ENCODE data around the gene PIAS4. TPM values are rescaled to one million over a fixed set of nuclear protein-coding genes. Genes with fewer than 3 reads are reported as not detected.

The PIAS4 gene
- total and polyA plus RNA-seq, 9 donors: 14.7 to 26.2 (median 23.6) TPM

- 28% methylated on average over 12 of the region's 19 CpGs for whole genome bisulfite sequencing (ENCODE audit: insufficient coverage)
- Histone ChIP-seq H3K4me1 (ENCODE audit: control insufficient read depth, insufficient read depth, low read length) (peaks cover 64% of the 10 kb centered on the region), H3K9me3 (replicated peaks; ENCODE audit: control insufficient read depth, low read depth, low read length) (no peaks in the 10 kb centered on the region), H3K27me3 (ENCODE audit: control insufficient read depth, insufficient read depth, low read length) (no peaks in the 10 kb centered on the region), H3K4me3 (ENCODE audit: low read length) (no peak overlapping the region), H3K36me3 (ENCODE audit: control insufficient read depth, insufficient read depth, low read length) (peaks cover 32% of the 10 kb centered on the region), H3K27ac (ENCODE audit: low read length) (peak overlapping the region; percentile 79)
- DNase-seq: no peak
Measured at GRCh38 chr19:4059453-4059871, 51.9 kb downstream of the PIAS4 start.

- H3K36me3 ChIP-seq (ENCODE audit: control insufficient read depth, insufficient read depth, low read length): peaks cover 31% of the 10 kb centered on the region
- WGBS (ENCODE audit: insufficient coverage): 71% methylated on average over 36 of the region's 42 CpGs
- no peaks in the 10 kb centered on the region for H3K9me3 ChIP-seq (replicated peaks; ENCODE audit: control insufficient read depth, low read depth, low read length)
- H3K27me3 ChIP-seq (ENCODE audit: control insufficient read depth, insufficient read depth, low read length): no peaks in the 10 kb centered on the region
- H3K4me1 ChIP-seq (ENCODE audit: control insufficient read depth, insufficient read depth, low read length): peaks cover 67% of the 10 kb centered on the region
- no peak for DNase-seq
- no peak overlapping the region for H3K4me3 ChIP-seq (ENCODE audit: low read length)
- peak overlapping the region; percentile 77 for H3K27ac ChIP-seq (ENCODE audit: low read length)
Measured at GRCh38 chr19:4059891-4060620, 52.5 kb downstream of the PIAS4 start.

- H3K4me1 ChIP-seq (ENCODE audit: control insufficient read depth, insufficient read depth, low read length): peaks cover 67% of the 10 kb centered on the region
- H3K4me3 ChIP-seq (ENCODE audit: low read length): no peak overlapping the region
- H3K36me3 ChIP-seq (ENCODE audit: control insufficient read depth, insufficient read depth, low read length): peaks cover 27% of the 10 kb centered on the region
- H3K27ac ChIP-seq (ENCODE audit: low read length): no peak overlapping the region
- H3K9me3 ChIP-seq (replicated peaks; ENCODE audit: control insufficient read depth, low read depth, low read length): no peaks in the 10 kb centered on the region
- no peak for DNase-seq
- H3K27me3 ChIP-seq (ENCODE audit: control insufficient read depth, insufficient read depth, low read length): no peaks in the 10 kb centered on the region
- 85% methylated on average over 8 of the region's 16 CpGs for WGBS (ENCODE audit: insufficient coverage)
Measured at GRCh38 chr19:4060621-4061177, 53.2 kb downstream of the PIAS4 start.

- H3K4me1 ChIP-seq (ENCODE audit: control insufficient read depth, insufficient read depth, low read length): peaks cover 67% of the 10 kb centered on the region
- peaks cover 21% of the 10 kb centered on the region for H3K36me3 ChIP-seq (ENCODE audit: control insufficient read depth, insufficient read depth, low read length)
- no peak overlapping the region for H3K27ac ChIP-seq (ENCODE audit: low read length)
- H3K9me3 ChIP-seq (replicated peaks; ENCODE audit: control insufficient read depth, low read depth, low read length): no peaks in the 10 kb centered on the region
- 30% methylated on average over 21 of the region's 23 CpGs for WGBS (ENCODE audit: insufficient coverage)
- no peak overlapping the region for H3K4me3 ChIP-seq (ENCODE audit: low read length)
- H3K27me3 ChIP-seq (ENCODE audit: control insufficient read depth, insufficient read depth, low read length): no peaks in the 10 kb centered on the region
- no peak for DNase-seq
Measured at GRCh38 chr19:4061178-4061682, 53.7 kb downstream of the PIAS4 start.

GRCh38 chr19:4061683-4062418 is 54.3 kb downstream of the PIAS4 start:
- no peaks in the 10 kb centered on the region for H3K9me3 ChIP-seq (replicated peaks; ENCODE audit: control insufficient read depth, low read depth, low read length)
- H3K27me3 ChIP-seq (ENCODE audit: control insufficient read depth, insufficient read depth, low read length): no peaks in the 10 kb centered on the region
- H3K4me1 ChIP-seq (ENCODE audit: control insufficient read depth, insufficient read depth, low read length): peaks cover 67% of the 10 kb centered on the region
- 60% methylated on average over 23 of the region's 29 CpGs for WGBS (ENCODE audit: insufficient coverage)
- no peak for DNase-seq
- H3K4me3 ChIP-seq (ENCODE audit: low read length): no peak overlapping the region
- no peak overlapping the region for H3K27ac ChIP-seq (ENCODE audit: low read length)
- H3K36me3 ChIP-seq (ENCODE audit: control insufficient read depth, insufficient read depth, low read length): peaks cover 21% of the 10 kb centered on the region

- Histone ChIP-seq H3K9me3 (replicated peaks; ENCODE audit: control insufficient read depth, low read depth, low read length) (no peaks in the 10 kb centered on the region), H3K4me3 (ENCODE audit: low read length) (no peak overlapping the region), H3K4me1 (ENCODE audit: control insufficient read depth, insufficient read depth, low read length) (peaks cover 68% of the 10 kb centered on the region), H3K27ac (ENCODE audit: low read length) (peak overlapping the region; percentile 20), H3K27me3 (ENCODE audit: control insufficient read depth, insufficient read depth, low read length) (no peaks in the 10 kb centered on the region), H3K36me3 (ENCODE audit: control insufficient read depth, insufficient read depth, low read length) (peaks cover 21% of the 10 kb centered on the region)
- DNase-seq: no peak
- 57% methylated on average over 19 of the region's 30 CpGs for WGBS (ENCODE audit: insufficient coverage)
Measured at GRCh38 chr19:4062419-4063368, 55.2 kb downstream of the PIAS4 start.

- H3K36me3 ChIP-seq (ENCODE audit: control insufficient read depth, insufficient read depth, low read length): peaks cover 21% of the 10 kb centered on the region
- 42% methylated on average over 28 of the region's 31 CpGs for WGBS (ENCODE audit: insufficient coverage)
- H3K27me3 ChIP-seq (ENCODE audit: control insufficient read depth, insufficient read depth, low read length): no peaks in the 10 kb centered on the region
- H3K4me3 ChIP-seq (ENCODE audit: low read length): peak overlapping the region; percentile 62
- H3K9me3 ChIP-seq (replicated peaks; ENCODE audit: control insufficient read depth, low read depth, low read length): no peaks in the 10 kb centered on the region
- peaks cover 70% of the 10 kb centered on the region for H3K4me1 ChIP-seq (ENCODE audit: control insufficient read depth, insufficient read depth, low read length)
- no peak for DNase-seq
- peak overlapping the region; percentile 86 for H3K27ac ChIP-seq (ENCODE audit: low read length)
Measured at GRCh38 chr19:4063369-4064148, 56.0 kb downstream of the PIAS4 start.

- no peak for DNase-seq
- WGBS (ENCODE audit: insufficient coverage): 9% methylated on average over 17 of the region's 24 CpGs
- H3K4me1 ChIP-seq (ENCODE audit: control insufficient read depth, insufficient read depth, low read length): peaks cover 65% of the 10 kb centered on the region
Measured at GRCh38 chr19:4064149-4064495, 56.6 kb downstream of the PIAS4 start.

More at GRCh38 chr19:4064149-4064495, 56.6 kb downstream of the PIAS4 start:
- Histone ChIP-seq H3K4me3 (ENCODE audit: low read length) (peak overlapping the region; percentile 62), H3K27ac (ENCODE audit: low read length) (peak overlapping the region; percentile 86), H3K9me3 (replicated peaks; ENCODE audit: control insufficient read depth, low read depth, low read length) (no peaks in the 10 kb centered on the region), H3K27me3 (ENCODE audit: control insufficient read depth, insufficient read depth, low read length) (peaks cover 3% of the 10 kb centered on the region), H3K36me3 (ENCODE audit: control insufficient read depth, insufficient read depth, low read length) (peaks cover 21% of the 10 kb centered on the region)

All from muscle of leg (tissue), 11 donors.